ENCODE results near the gene SARM1. TPM values are rescaled to one million over a fixed set of nuclear protein-coding genes. Genes with fewer than 3 reads are reported as not detected.

Gene SARM1
- total RNA-seq, 6 donors from 2014 or later, result 10.3 to 33.5 (median 13.9) TPM

DNA sequence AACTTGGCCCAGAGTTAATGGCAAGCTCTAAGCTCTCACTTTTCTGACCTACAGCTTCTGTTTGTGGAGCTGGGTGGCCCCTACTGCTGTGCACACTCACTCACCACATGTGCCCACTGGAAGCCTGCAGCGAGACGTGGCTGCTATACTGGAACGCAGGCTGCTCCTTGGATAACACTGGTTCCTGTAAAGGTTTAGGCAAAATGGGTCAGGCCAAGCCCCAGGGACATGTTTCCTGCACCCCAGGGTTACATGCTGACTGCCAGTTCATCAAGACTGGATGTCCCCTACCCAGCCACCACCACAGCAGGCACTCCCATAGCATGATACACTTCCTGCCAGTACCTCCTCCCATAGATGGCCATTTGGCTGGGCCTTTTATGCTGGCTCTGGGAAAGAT, 22.5 kb upstream of the SARM1 start:
- TF ChIP-seq EP300 (IDR thresholded peaks at IDR 0.05), result no peak
- no peak for TF ChIP-seq POLR2A (IDR thresholded peaks at IDR 0.05)
- TF ChIP-seq, protein P1, sequence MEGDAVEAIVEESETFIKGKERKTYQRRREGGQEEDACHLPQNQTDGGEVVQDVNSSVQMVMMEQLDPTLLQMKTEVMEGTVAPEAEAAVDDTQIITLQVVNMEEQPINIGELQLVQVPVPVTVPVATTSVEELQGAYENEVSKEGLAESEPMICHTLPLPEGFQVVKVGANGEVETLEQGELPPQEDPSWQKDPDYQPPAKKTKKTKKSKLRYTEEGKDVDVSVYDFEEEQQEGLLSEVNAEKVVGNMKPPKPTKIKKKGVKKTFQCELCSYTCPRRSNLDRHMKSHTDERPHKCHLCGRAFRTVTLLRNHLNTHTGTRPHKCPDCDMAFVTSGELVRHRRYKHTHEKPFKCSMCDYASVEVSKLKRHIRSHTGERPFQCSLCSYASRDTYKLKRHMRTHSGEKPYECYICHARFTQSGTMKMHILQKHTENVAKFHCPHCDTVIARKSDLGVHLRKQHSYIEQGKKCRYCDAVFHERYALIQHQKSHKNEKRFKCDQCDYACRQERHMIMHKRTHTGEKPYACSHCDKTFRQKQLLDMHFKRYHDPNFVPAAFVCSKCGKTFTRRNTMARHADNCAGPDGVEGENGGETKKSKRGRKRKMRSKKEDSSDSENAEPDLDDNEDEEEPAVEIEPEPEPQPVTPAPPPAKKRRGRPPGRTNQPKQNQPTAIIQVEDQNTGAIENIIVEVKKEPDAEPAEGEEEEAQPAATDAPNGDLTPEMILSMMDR (IDR thresholded peaks at IDR 0.05), result no peak
- no peak for TF ChIP-seq POLR2AphosphoS5 (IDR thresholded peaks at IDR 0.05)
- Histone ChIP-seq H3K9me3 (no peaks in the 10 kb centered on the region), H3K4me3 (no peak overlapping the region), H3K27ac (no peak overlapping the region), H3K36me3 (peaks cover 49 to 100% (median 82%) of the 10 kb centered on the region in 4 donors), H3K27me3 (no peaks in the 10 kb centered on the region), H3K4me1 (peaks cover 8 to 13% (median 11%) of the 10 kb centered on the region in 4 donors)
- no peak for DNase-seq
- ATAC-seq (ENCODE audit: low FRiP score in 2 of 2), result no peak
- 62 to 67% methylated on average over 3 of the region's 3 CpGs for WGBS, 2 donors

DNA sequence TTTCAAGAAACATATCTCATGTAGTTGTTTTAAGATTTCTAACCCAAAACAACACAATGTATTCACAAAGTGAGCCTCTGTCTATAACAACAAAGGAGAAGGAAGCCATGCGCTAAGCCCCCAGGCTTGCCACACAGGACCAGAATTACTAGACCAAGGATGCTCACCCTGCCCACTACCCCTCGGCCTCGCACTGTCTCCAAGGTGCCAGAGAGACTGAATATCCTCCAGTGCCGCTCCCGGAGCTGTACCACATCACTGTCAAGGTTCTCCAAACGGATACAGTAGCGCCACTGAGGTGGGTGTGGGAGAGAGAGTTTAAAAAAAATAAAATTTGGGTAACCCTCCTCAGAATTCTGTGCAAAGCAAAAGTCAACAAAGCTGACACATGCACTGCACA, 21.2 kb upstream of the SARM1 start:
- DNase-seq (no peak), ATAC-seq (ENCODE audit: low FRiP score in 2 of 2) (no peak)
- 93 to 96% methylated on average over 7 of the region's 7 CpGs for WGBS, 2 donors
- Histone ChIP-seq H3K36me3 (peaks cover 44 to 99% (median 74%) of the 10 kb centered on the region in 4 donors), H3K4me3 (no peak overlapping the region), H3K4me1 (peaks cover 9 to 13% (median 11%) of the 10 kb centered on the region in 4 donors), H3K9me3 (no peaks in the 10 kb centered on the region), H3K27me3 (no peaks in the 10 kb centered on the region), H3K27ac (no peak overlapping the region)
- TF ChIP-seq, protein P1 (IDR thresholded peaks at IDR 0.05), result no peak
- TF ChIP-seq POLR2AphosphoS5 (IDR thresholded peaks at IDR 0.05), result no peak

DNA sequence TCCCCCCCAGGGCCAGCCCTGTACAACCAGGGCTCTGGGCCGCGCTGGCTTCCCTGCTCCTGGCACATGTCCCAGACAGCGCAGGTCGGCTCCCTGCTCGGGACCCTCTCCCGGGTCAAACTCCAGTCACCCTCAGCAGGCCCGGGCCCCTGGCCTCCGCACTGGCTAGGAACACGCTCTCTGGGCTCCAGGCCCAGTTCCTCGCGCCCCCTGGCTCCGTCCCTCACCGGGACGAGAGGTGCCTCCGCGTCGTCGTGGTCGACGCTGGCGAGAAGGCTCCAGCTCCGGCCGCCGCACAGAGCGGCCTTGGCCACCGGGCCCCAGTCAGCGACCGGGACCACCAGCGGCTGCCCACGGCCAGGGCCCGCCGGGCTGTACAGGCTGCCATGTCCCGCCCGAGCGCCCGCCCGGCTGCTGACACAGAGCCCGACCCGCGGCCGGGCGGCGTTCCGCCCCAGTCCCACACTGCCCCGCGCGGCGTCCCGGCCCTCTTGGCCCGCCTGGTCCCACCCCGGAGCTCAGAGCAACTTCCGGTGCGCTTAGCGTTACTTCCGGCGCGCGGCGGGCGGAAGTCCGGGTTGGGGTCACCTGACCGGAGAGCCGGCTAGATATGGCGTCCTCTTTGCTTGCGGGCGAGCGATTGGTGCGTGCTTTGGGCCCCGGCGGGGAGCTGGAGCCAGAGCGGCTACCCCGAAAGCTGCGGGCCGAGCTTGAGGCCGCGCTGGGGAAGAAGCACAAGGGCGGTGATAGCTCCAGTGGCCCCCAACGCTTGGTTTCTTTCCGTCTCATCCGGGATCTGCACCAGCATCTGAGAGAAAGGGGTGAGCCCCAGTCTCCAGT, 14.2 kb upstream of the SARM1 start, which contains the start of gene POLDIP2:
POLDIP2 (minus strand) TSS at position 467 of the 840 bp plus-strand sequence; CDS start at position 388, 79 bp downstream.
- 0 to 1% methylated on average over 36 to 46 of the region's 80 CpGs for WGBS, 2 donors
- no peaks in the 10 kb centered on the region for H3K9me3 ChIP-seq
- H3K4me3 ChIP-seq, result peak within 1 kb of the TSS; percentile 50 to 91 (median 87)
- ATAC-seq (ENCODE audit: low FRiP score in 2 of 2), result peak; percentile 98 to 100
- peak in 3 of 4 donors; percentile 91 to 97 (median 95) for TF ChIP-seq POLR2A (IDR thresholded peaks at IDR 0.05)
- TF ChIP-seq EP300 (IDR thresholded peaks at IDR 0.05), result peak in 1 of 4 donors; percentile 76
- TF ChIP-seq POLR2AphosphoS5 (IDR thresholded peaks at IDR 0.05), result peak; percentile 96 to 98
- TF ChIP-seq, protein P1 (IDR thresholded peaks at IDR 0.05), result peak in 4 of 6 experiments; percentile 23 to 57 (median 36)
- no peaks in the 10 kb centered on the region for H3K27me3 ChIP-seq
- peak; percentile 94 to 99 for DNase-seq
- H3K4me1 ChIP-seq, result peaks cover 19 to 29% (median 21%) of the 10 kb centered on the region in 4 donors
- H3K36me3 ChIP-seq, result peaks cover 24 to 62% (median 51%) of the 10 kb centered on the region in 4 donors
- H3K27ac ChIP-seq, result peak within 1 kb of the TSS; percentile 90 to 94 (median 92)

DNA sequence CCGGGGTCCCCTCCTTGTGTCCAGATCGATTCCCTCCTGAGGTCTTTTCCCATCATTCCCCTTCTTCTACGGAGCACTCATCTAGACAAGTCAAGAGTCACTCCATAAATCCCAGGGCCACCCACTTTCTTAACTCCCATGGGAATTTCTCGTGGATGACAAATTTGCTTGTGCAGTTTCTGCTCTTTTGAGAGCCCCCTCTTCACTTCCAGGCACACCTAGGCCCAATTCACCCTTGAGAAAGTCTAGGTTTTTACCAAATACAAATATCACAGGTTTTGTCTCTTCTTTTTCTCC, 13.6 kb upstream of the SARM1 start:
- H3K27me3 ChIP-seq, result no peaks in the 10 kb centered on the region
- TF ChIP-seq, protein P1 (IDR thresholded peaks at IDR 0.05), result no peak
- TF ChIP-seq POLR2AphosphoS5 (IDR thresholded peaks at IDR 0.05) (no peak), EP300 (IDR thresholded peaks at IDR 0.05) (no peak), POLR2A (IDR thresholded peaks at IDR 0.05) (no peak)
- ATAC-seq (ENCODE audit: low FRiP score in 2 of 2) (no peak), DNase-seq (no peak)
- peaks cover 21 to 62% (median 51%) of the 10 kb centered on the region in 4 donors for H3K36me3 ChIP-seq
- H3K4me3 ChIP-seq, result peak overlapping the region; percentile 50 to 91 (median 87)
- no peaks in the 10 kb centered on the region for H3K9me3 ChIP-seq
- peak overlapping the region; percentile 90 to 94 (median 92) for H3K27ac ChIP-seq
- 5 to 6% methylated on average over 4 of the region's 4 CpGs for WGBS, 2 donors
- H3K4me1 ChIP-seq, result peaks cover 19 to 29% (median 21%) of the 10 kb centered on the region in 4 donors
